ENCODE measurements around the gene SMPDL3A.

Gene SMPDL3A

DNA sequence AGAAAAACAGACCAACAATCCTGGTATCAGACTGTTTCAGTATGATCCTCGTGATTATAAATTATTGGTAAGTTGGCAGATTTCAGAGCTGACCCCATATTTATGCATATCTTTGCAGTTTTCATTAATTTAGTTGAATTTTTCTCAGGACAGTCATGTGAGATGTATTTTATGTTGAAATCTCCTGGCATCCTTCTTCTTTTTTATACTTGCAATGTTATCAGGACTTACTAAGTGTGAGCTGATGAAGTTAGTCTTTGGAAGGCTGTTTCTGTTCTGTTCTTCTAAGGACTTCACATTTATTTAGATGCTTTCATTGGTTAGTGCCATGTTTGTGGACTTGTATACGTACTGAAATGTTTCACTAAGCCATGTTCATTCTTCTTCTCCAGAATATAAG is 17.2 kb downstream of the SMPDL3A start:
- DNase-seq: no peak

DNA sequence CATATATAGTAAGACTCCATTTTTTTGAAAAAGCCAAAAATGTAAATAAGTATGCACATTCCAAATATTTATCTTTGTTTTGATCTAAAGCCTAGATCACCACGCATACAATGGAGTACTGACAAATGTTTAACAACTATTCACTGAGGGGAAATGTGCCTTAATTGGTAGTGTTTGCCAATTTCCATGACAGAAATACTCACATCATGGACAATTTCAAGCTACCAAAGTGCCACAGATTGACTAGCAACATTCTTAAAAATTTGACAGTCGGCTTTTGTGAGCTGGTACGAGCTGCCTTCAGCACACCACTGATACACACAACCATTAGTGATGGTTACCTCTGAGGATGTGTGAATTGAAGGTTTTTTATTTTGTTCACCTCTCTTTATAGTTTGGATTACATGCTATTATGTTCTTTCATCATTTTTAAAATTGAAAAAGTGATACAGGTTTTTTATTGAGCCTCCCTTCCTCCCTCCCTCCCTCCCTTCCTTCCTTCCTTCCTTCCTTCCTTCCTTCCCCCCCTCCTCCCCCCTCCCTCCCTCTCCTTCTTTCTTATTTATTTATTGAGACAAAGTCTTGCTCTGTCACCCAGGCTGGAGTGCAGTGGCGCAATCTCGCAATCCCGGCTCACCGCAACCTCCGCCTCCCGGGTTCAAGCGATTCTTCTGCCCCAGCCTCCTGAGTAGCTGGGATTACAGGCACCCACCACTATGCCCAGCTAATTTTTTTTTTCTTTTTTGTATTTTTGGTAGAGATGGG is 19.2 kb downstream of the SMPDL3A start:
- DNase-seq: no peak

DNA sequence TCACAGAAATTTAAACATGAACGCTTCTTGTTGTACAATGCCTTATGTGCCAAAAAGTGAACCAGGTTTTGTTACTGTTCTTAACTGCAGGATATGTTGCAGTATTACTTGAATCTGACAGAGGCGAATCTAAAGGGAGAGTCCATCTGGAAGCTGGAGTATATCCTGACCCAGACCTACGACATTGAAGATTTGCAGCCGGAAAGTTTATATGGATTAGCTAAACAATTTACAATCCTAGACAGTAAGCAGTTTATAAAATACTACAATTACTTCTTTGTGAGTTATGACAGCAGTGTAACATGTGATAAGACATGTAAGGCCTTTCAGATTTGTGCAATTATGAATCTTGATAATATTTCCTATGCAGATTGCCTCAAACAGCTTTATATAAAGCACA is 19.9 kb downstream of the SMPDL3A start:
- DNase-seq: no peak

DNA sequence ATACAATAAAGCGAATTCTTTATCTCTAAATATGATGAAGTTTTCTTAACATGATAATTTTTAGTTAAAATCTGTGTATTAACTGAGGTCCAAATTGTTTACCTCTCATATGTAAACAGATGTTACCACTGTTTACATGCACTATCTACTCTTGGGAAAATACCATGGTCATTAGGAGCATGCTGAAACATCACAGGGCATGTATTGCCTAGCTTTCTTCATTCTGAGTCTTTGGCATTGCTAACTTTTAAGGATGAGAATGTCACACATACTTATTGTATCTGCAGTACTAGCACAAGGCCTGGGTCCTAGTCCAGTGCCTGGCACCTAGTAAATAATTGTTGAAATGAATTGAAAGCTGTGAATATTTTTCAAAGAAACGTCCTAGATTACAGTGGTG is 20.6 kb downstream of the SMPDL3A start:
- no peak for DNase-seq

DNA sequence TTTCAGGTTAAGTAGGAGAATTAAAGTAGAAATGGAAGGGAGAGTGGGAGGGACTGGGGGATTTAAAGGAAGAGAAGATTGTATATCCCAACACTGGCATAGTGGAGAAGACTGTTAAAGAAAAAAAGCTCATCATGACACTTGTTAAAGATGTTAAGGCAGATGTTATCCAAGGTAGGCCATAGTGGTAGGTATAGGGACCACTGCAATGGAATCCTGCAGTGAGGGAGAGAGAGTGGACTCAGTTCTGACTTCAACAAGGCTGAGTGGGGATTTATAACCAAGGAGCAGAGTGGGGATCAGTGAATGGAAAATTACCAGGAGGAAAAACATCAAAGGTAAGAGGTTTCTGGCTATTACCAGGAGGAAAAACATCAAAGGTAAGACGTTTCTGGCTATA is 21.1 kb downstream of the SMPDL3A start:
- no peak for DNase-seq

DNA sequence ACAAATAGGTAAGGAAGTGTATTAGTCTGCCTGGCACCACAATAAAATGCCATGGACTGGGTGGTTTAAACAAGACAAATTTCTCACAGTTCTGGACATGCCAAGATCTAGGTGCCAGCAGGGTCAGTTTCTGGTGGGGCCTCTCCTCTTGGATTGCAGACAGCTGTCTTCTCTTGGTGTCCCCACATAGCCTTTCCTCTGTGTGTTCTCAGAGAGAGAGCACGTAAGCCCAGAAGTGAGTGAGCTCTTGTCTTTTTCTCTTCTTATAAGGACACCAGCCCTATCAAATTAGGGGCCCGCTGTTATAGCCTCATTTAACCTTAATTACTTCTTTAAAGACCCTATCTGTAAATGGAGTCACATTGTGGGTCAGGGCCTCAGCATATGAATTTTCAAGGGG is 28.3 kb downstream of the SMPDL3A start:
- DNase-seq: no peak

DNA sequence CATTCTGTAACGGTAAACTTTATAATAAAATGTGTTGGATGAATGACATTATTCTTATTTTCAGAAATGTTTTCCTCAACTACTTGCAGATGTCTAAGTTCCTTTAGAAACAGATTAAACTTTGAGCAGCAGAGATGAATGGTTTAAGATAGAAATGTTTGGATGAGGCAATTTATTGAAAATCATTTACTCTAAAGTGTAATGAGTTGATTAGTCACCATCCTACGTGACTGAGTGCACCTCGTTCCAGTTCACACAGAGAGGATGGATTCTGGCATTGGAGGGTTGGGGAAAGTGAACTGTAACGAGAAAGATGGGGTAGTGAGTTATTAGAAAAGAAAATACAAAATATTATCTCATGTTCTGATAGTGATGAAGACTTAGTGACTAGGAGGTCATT is 28.7 kb downstream of the SMPDL3A start:
- no peak for DNase-seq

DNA sequence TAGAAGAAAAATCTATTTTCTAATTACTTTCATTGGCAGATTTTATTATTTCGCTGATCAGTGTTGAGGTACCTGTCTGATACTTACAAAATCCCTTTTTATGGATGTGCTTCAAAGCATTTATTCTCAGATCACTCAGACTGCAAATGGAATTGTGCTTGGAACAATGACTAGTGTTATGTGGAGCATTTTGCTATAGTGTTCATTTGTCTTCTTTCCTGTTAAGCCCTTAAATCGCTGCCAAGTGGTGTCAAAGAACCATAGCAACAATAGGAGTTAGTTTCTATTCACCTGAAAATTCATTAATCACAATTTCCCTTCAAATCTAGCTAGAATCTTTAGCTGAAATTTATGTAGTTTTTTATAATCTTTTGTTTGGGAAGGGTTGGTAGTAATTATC is 29.8 kb downstream of the SMPDL3A start:
- no peak for DNase-seq

DNA sequence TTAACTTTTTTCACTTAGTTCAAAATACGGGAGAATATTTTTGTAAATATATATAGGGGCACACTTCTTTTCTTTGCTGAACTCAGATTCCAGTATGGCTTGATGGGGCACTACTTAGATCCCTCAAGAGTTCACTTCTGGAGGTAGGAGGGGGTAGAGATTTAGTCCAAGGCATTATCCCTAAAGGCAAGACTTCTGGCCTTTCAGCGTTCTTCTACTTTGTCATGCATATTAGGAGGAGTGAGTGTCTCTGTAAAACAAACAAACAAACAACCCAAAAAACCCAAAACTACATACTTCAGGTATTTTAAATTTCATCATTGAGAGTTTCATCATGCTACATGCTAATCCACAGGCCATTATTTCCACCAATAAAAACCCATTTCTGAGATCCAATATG is 32.0 kb downstream of the SMPDL3A start:
- no peak for DNase-seq

DNA sequence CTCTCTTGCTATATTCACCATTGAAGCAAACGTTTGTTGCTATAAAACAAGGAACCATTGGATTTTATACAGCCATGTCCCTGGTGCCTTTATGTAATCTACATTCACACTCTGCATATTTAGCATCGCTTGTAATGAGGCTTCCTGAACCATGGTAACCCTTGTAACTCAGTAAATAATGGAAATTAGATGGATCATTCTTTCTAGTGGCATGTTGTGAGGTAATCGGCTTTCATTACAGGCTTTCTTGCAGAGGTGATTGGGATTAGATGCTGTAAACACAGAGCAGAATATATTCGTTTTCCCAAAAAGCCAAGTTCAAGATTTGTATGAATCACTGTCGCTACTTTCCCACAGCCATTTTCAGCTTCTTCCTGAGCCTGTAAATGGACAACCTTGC is 36.1 kb downstream of the SMPDL3A start:
- no peak for DNase-seq

DNA sequence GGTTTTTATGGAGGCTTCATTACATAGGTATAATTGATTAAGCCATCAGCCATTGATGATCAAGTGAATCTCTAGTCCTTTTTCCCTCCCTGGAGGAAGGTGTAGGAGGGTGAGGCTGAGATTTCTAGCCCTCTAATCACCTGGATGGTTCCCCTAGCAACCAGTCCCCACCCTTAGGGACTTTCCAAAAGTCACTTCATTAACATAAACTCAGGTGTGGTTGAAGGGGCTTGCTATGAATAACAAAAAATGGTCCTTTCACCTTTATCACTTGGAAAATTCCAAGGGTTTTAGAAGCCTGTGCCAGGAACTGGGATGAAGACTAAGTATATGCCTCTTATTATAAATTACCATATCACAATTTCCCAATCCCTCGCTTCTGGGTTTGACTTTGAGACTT is 40.4 kb downstream of the SMPDL3A start:
- no peak for DNase-seq

DNA sequence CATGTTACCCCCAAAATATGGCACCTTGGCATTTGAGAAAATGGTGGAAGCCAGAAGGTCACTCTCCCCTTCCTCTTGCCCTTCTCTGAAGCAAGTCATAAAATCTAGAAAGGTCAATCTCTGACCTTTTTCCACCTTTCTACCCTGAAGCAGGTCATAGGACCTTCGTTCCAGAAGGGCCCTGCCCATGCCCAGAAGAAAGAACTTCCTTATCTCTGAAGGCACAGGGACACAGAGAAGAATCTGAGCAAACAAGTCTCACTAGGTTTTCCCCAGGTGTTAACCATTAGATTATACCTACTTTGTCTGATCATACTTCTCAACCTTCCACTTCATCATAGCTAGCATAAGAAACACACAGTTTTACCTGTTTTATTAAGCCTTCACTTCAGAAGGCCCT is 42.5 kb downstream of the SMPDL3A start:
- no peak for DNase-seq

DNA sequence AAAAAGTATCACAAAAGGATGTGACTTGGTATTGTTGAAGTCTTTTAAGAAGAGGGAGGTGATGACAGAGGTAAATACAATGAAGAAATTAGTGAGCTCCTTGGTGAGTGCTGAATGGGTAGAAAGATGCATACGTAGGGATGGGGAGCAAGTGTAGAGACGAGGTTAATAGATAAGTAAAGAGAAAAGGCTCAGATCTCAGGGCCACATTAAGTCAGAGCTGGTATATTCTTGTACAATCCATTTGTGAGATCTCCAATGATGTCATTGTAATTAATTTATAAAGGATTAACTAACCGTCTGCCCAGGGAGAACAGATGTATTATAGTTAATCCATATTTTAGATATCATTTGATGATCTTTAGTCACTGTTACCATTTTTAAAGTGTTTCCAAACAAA is 43.4 kb downstream of the SMPDL3A start:
- no peak for DNase-seq

DNA sequence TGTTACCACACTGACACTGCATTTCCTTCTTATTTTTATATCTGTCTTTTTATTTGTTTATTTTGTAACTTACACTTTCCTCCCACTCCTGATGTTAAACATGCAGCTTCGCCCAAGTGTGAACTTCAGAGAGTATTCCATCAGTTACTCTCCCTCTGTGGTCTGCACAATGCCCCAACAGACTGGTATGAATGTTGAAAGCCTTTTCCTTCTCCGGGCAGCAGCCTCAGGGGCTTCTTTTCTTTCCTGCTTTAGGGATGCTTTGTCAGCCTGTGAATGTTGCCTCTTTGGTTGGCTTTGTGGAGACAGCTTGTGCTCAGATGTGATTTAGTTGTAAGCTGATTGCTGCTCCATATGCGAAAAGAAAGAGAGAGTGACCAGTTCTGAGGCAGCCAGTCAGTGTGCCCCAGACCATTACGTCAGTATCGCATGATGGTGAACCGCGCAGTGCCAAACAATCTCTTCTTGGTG is 44.0 kb downstream of the SMPDL3A start:
- no peak for DNase-seq

DNA sequence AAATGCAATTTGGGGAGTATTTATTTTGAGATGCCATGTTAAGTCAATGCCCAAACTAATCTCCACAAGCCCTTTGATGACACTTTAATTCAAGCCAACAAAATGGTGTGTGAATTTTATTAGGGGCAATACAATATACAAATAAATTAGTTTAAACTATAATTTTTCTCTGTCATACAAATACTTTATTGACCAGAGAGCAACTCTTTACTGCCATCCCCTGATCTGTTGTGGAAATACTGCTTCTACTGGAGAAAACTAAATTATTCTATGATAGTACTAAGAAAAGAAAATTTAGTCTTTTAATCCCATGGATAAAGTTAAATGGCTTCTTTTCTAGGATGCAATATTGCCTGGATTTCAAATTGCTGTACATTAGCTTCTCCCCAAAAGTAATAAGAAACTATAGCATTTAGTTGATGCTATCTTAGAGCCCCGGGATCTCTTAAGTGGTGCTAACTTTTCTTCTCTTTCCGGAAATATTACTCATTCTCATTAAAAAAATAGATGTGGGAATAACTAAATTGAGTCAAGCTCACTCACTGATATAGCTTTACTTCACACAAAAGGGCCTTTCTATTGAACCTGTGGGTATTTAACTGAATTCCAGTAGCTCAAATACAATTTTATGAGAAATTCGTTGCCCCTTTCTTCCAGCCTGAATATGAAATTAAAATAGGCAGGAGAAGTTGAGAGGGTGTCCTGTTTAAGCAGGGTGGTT is 49.2 kb downstream of the SMPDL3A start:
- no peak for DNase-seq

DNA sequence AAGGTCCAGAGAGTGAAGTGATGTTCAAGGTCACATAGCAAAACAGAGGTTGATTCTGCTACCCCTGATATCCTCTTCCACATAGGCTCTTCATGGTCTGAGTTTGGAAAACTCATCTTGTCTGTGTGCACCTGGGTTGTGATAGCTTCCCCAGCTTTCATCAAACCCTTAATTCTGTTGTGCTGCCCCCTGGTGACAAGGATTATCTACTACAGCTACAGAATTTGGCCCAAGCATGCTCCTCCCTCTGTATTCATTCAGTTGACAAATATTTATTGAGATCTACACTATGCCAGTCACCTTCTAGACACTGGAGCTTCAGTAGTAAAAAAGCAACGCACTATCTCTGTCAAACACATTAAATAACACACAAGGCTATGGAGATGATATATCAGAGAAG is 50.4 kb downstream of the SMPDL3A start:
- DNase-seq: no peak

DNA sequence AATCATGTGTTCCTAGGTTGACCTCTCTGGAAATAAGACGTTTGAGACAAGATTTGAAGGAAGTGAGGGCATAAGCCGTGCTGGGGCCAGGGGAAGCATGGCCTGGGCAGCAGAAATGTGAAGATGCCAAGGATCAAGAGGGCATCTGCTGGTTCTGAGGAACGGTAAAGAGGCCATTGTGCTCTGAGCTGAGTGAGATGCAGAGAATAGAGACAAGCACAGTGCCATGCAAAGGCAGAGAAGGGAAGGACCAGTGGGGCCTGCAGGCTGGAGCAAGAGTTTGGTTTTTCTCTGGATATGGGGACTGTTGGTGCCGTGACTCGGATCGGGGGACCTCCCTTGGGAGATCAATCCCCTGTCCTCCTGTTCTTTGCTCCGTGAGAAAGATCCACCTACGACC is 50.8 kb downstream of the SMPDL3A start:
- DNase-seq: no peak

DNA sequence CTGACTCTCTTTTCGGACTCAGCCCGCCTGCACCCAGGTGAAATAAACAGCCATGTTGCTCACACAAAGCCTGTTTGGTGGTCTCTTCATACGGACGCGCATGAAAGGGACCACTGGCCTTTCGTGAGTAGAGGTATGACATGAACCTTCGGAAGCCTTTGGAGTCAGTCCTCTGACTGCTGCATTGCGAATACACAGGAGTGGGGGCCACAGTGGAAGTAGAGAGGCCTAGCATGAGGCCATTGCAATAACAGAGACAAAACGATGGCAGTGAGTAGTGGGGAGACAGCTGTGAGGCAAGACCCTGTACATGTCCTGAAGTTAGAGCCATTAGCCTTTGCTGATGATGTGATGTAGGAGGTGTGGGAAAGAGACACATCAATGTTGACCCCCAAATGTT is 56.4 kb downstream of the SMPDL3A start:
- no peak for DNase-seq

DNA sequence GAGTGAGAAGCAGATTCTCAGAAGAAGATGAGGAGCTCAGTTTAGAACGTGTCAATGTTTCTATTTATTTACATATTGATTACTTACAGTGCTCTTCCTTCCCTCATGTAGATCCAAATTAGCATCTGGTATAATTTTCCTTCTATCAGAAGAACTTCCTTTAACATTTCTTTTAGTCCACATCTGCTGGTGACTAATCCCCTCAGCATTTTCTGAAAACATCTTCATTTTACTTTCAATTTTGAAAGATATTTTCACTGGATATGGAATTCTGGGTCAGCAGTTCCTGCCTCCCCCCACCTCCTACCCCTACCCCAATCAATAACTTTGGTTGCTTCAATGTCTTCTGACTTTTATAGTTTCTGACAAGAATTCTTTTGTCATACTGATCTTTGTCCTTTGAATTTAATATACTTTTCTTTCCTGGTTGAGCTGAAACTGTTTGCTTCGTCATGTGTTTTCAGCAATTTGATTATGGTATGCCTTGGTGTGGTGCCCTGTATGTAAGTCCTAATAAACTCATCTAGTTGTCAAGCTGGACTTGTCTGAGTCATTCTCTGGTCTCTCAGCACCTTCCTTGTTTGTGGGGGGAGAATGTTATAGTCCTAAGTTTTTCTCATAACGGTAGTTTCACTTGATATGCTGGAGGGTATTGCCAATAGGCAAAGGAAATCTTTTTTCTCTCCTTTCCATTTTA is 57.0 kb downstream of the SMPDL3A start:
- DNase-seq: no peak

DNA sequence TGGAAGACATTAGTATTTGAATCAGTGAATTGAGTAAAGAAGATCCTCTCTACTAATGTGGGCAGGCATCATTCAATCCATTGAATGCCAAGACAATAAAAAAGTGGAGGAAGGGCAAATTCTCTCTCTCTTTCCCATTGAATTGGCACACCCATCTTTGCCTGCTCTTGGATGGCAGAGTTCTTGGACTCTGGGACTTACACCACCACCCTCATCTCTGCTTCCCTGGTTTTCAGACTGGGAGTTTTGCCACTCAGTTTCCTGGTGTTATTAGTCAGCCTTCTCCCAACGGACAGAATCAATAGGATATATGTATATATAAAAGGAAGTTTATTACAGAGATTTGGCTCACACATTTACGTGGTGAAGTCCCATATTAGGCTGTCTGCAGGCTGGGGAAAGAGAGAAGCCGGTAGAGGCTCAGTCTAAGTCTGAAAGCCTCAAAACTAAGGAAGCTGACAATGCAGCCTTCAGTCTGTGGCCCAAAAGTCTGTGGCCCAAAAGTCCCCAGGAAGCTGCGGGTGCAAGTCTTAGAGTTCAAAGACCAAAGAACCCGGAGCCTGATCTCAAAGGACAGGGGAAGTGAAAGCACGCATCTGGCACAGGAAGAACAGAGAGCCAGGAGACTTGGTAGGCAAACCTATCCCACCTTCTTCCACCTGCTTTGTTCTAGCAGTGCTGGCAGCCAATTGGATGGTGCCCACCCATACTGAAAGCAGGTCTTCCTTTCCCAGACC is 64.4 kb downstream of the SMPDL3A start:
- DNase-seq: no peak
